Measurements from ENCODE around the gene SORCS2. TPM values are rescaled to one million over a fixed set of nuclear protein-coding genes. Genes with fewer than 3 reads are reported as not detected.

The SORCS2 gene
- total and polyA plus RNA-seq, 2 of the 4 experiments (the other 2 are of a cell fraction): 0.36 to 0.62 TPM

GRCh38 chr4:7450775-7451433 is 258.6 kb downstream of the SORCS2 start:
- Histone ChIP-seq H3K4me2 (ENCODE audit: low read depth, low read length) (no peak overlapping the region), H3K14ac (replicated peaks; ENCODE audit: low read depth, low read length) (no peak overlapping the region), H4K8ac (ENCODE audit: low read depth in 2 of 2, low read length in 2 of 2) (no peak overlapping the region), H3K9ac (ENCODE audit: low read depth, low read length) (no peak overlapping the region), H2BK120ac (ENCODE audit: low read depth, low read length) (no peak overlapping the region), H2AFZ (replicated peaks; ENCODE audit: low read length, poor library complexity) (no peak overlapping the region), H3K27me3 (ENCODE audit: control insufficient read depth, insufficient read depth, low read length) (peaks cover 14% of the 10 kb centered on the region), H3K27ac (ENCODE audit: insufficient read depth, low read length) (no peak overlapping the region), H3K79me1 (ENCODE audit: low read depth in 1 of 2, low read length in 2 of 2) (no peaks in the 10 kb centered on the region), H3K9me3 (ENCODE audit: control insufficient read depth, insufficient read depth, low read length) (no peaks in the 10 kb centered on the region), H3K4me3 (ENCODE audit: insufficient read depth, low read depth, low read length) (no peak overlapping the region), H3K56ac (ENCODE audit: extremely low read depth, insufficient read depth, low read length) (no peak overlapping the region), H3K9me1 (ENCODE audit: insufficient read depth, low read length) (no peaks in the 10 kb centered on the region), H2AK5ac (ENCODE audit: low read depth, low read length) (no peak overlapping the region), H4K5ac (ENCODE audit: low read depth, low read length) (no peak overlapping the region), H2BK15ac (ENCODE audit: low read depth, low read length) (no peak overlapping the region), H3K18ac (ENCODE audit: low read depth, low read length) (no peak overlapping the region), H3K4ac (ENCODE audit: low read depth, low read length) (no peak overlapping the region), H3K4me1 (ENCODE audit: control insufficient read depth, insufficient read depth, low read length) (no peaks in the 10 kb centered on the region), H3K36me3 (ENCODE audit: control insufficient read depth, insufficient read depth, low read length) (no peaks in the 10 kb centered on the region), H3K23ac (ENCODE audit: low read depth, low read length) (no peak overlapping the region), H4K20me1 (ENCODE audit: insufficient read depth, low read length) (no peaks in the 10 kb centered on the region), H4K91ac (ENCODE audit: insufficient read depth, low read depth, low read length) (no peak overlapping the region), H2BK20ac (ENCODE audit: low read depth, low read length) (no peak overlapping the region), H2AK9ac (replicated peaks; ENCODE audit: low read depth, low read length, poor library complexity) (no peak overlapping the region), H2BK5ac (ENCODE audit: low read depth, low read length, poor library complexity, severe bottlenecking) (no peak overlapping the region)
- TF ChIP-seq POLR2A (IDR thresholded peaks at IDR 0.05; ENCODE audit: low read depth, low read length) (no peak), RAD21 (IDR thresholded peaks at IDR 0.05; ENCODE audit: low read length) (no peak), SMC3 (IDR thresholded peaks at IDR 0.05; ENCODE audit: low read depth, low read length) (no peak), MXI1 (IDR thresholded peaks at IDR 0.05; ENCODE audit: borderline replicate concordance, low read depth, low read length) (no peak), BHLHE40 (IDR thresholded peaks at IDR 0.05; ENCODE audit: low read depth, low read length) (no peak), RCOR1 (IDR thresholded peaks at IDR 0.05; ENCODE audit: insufficient replicate concordance, low read length) (no peak), NFE2L2 (IDR thresholded peaks at IDR 0.05; ENCODE audit: low read depth, low read length) (no peak), CEBPB (IDR thresholded peaks at IDR 0.05; ENCODE audit: low read depth, low read length) (no peak), MAFK (IDR thresholded peaks at IDR 0.05; ENCODE audit: low read depth, low read length) (no peak), MAZ (IDR thresholded peaks at IDR 0.05; ENCODE audit: borderline replicate concordance, low read depth, low read length) (no peak), FOS (IDR thresholded peaks at IDR 0.05; ENCODE audit: low read depth, low read length) (no peak), RFX5 (IDR thresholded peaks at IDR 0.05; ENCODE audit: low read depth, low read length) (no peak), CHD1 (IDR thresholded peaks at IDR 0.05; ENCODE audit: low read depth, low read length) (no peak), USF2 (IDR thresholded peaks at IDR 0.05; ENCODE audit: low read depth, low read length) (no peak)
- TF ChIP-seq, protein P1, sequence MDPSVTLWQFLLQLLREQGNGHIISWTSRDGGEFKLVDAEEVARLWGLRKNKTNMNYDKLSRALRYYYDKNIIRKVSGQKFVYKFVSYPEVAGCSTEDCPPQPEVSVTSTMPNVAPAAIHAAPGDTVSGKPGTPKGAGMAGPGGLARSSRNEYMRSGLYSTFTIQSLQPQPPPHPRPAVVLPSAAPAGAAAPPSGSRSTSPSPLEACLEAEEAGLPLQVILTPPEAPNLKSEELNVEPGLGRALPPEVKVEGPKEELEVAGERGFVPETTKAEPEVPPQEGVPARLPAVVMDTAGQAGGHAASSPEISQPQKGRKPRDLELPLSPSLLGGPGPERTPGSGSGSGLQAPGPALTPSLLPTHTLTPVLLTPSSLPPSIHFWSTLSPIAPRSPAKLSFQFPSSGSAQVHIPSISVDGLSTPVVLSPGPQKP (IDR thresholded peaks at IDR 0.05; ENCODE audit: borderline replicate concordance, low read depth, low read length): no peak
- TF ChIP-seq, protein P2, sequence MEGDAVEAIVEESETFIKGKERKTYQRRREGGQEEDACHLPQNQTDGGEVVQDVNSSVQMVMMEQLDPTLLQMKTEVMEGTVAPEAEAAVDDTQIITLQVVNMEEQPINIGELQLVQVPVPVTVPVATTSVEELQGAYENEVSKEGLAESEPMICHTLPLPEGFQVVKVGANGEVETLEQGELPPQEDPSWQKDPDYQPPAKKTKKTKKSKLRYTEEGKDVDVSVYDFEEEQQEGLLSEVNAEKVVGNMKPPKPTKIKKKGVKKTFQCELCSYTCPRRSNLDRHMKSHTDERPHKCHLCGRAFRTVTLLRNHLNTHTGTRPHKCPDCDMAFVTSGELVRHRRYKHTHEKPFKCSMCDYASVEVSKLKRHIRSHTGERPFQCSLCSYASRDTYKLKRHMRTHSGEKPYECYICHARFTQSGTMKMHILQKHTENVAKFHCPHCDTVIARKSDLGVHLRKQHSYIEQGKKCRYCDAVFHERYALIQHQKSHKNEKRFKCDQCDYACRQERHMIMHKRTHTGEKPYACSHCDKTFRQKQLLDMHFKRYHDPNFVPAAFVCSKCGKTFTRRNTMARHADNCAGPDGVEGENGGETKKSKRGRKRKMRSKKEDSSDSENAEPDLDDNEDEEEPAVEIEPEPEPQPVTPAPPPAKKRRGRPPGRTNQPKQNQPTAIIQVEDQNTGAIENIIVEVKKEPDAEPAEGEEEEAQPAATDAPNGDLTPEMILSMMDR (conservative IDR thresholded peaks at IDR 0.05; ENCODE audit: low read depth, low read length): no peak
- ChIA-PET POLR2A (ENCODE audit: unreplicated experiment) (no interaction called here), CTCF (no interaction called here)
- intact Hi-C loops (cut with micrococcal nuclease): no loop called here
- WGBS, 2 experiments (ENCODE audit: extremely low coverage in 2 of 2, insufficient read length in 1 of 2): 40 to 100% methylated on average over 1 to 2 of the region's 5 CpGs
- in situ Hi-C loops (cut with MboI; ENCODE audit: low sequenced_read_pairs): no loop called here
- ATAC-seq (ENCODE audit: low read depth) (no peak), DNase-seq (no peak)
- dilution Hi-C loops (cut with HindIII; ENCODE audit: low sequenced_read_pairs, unreplicated experiment): no loop called here
- no TSS peak for BruUV-seq (replicated peaks)
